ENCODE measurements around the gene BACE1-AS.

The BACE1-AS gene

GRCh38 chr11:117334896-117335295 lies 43.8 kb downstream of the BACE1-AS start:
- no peaks in the 10 kb centered on the region for H3K27me3 ChIP-seq (ENCODE audit: low read length)
- no peaks in the 10 kb centered on the region for H4K20me1 ChIP-seq (ENCODE audit: low read depth, low read length)
- no peaks in the 10 kb centered on the region for H3K9me3 ChIP-seq (ENCODE audit: insufficient read depth, low read length)
- H3F3A ChIP-seq (ENCODE audit: insufficient read depth): no peaks in the 10 kb centered on the region
- no peak overlapping the region for H3K9ac ChIP-seq (ENCODE audit: low read length)
- no peak overlapping the region for H3K27ac ChIP-seq (ENCODE audit: low read depth, low read length)
- H2AFZ ChIP-seq (ENCODE audit: low read depth, low read length, severe bottlenecking): no peak overlapping the region
- no peak overlapping the region for H3K4me3 ChIP-seq (ENCODE audit: insufficient read depth, low read length, poor library complexity, severe bottlenecking)
- no peaks in the 10 kb centered on the region for H3K9me2 ChIP-seq (replicated peaks; ENCODE audit: insufficient read depth, low read length)
- no peaks in the 10 kb centered on the region for H3K36me3 ChIP-seq (ENCODE audit: low read length)
- H3K79me2 ChIP-seq (ENCODE audit: insufficient read depth, low read length): no peaks in the 10 kb centered on the region
- TF ChIP-seq CTCF (IDR thresholded peaks at IDR 0.05; ENCODE audit: insufficient read depth, low read length, poor library complexity, severe bottlenecking): no peak
- TF ChIP-seq EZH2phosphoT487 (conservative IDR thresholded peaks at IDR 0.05; ENCODE audit: low read length): no peak
- H3K4me2 ChIP-seq (ENCODE audit: low read depth, low read length, poor library complexity, severe bottlenecking): no peak overlapping the region

- no peaks in the 10 kb centered on the region for H3K9me3 ChIP-seq (ENCODE audit: insufficient read depth, low read length)
- no peak overlapping the region for H2AFZ ChIP-seq (ENCODE audit: low read depth, low read length, severe bottlenecking)
- H3F3A ChIP-seq (ENCODE audit: insufficient read depth): no peaks in the 10 kb centered on the region
- H3K27me3 ChIP-seq (ENCODE audit: low read length): no peaks in the 10 kb centered on the region
- no peak overlapping the region for H3K4me2 ChIP-seq (ENCODE audit: low read depth, low read length, poor library complexity, severe bottlenecking)
- H3K9me2 ChIP-seq (replicated peaks; ENCODE audit: insufficient read depth, low read length): no peaks in the 10 kb centered on the region
- no peaks in the 10 kb centered on the region for H3K79me2 ChIP-seq (ENCODE audit: insufficient read depth, low read length)
- no peak for TF ChIP-seq CTCF (IDR thresholded peaks at IDR 0.05; ENCODE audit: insufficient read depth, low read length, poor library complexity, severe bottlenecking)
- no peak for TF ChIP-seq EZH2phosphoT487 (conservative IDR thresholded peaks at IDR 0.05; ENCODE audit: low read length)
- no peaks in the 10 kb centered on the region for H4K20me1 ChIP-seq (ENCODE audit: low read depth, low read length)
- no peaks in the 10 kb centered on the region for H3K36me3 ChIP-seq (ENCODE audit: low read length)
- no peak overlapping the region for H3K27ac ChIP-seq (ENCODE audit: low read depth, low read length)
- no peak overlapping the region for H3K9ac ChIP-seq (ENCODE audit: low read length)
- no peak overlapping the region for H3K4me3 ChIP-seq (ENCODE audit: insufficient read depth, low read length, poor library complexity, severe bottlenecking)
Observed at GRCh38 chr11:117335399-117335798, 44.3 kb downstream of the BACE1-AS start.

GRCh38 chr11:117337076-117337475 lies 45.9 kb downstream of the BACE1-AS start:
- Histone ChIP-seq H3K79me2 (ENCODE audit: insufficient read depth, low read length) (no peaks in the 10 kb centered on the region), H3K4me3 (ENCODE audit: insufficient read depth, low read length, poor library complexity, severe bottlenecking) (no peak overlapping the region), H3K27ac (ENCODE audit: low read depth, low read length) (no peak overlapping the region), H3K27me3 (ENCODE audit: low read length) (no peaks in the 10 kb centered on the region), H3K4me2 (ENCODE audit: low read depth, low read length, poor library complexity, severe bottlenecking) (no peak overlapping the region), H2AFZ (ENCODE audit: low read depth, low read length, severe bottlenecking) (no peak overlapping the region), H3K9me3 (ENCODE audit: insufficient read depth, low read length) (no peaks in the 10 kb centered on the region), H3K36me3 (ENCODE audit: low read length) (no peaks in the 10 kb centered on the region), H3F3A (ENCODE audit: insufficient read depth) (no peaks in the 10 kb centered on the region), H3K9ac (ENCODE audit: low read length) (no peak overlapping the region), H4K20me1 (ENCODE audit: low read depth, low read length) (no peaks in the 10 kb centered on the region), H3K9me2 (replicated peaks; ENCODE audit: insufficient read depth, low read length) (no peaks in the 10 kb centered on the region)
- TF ChIP-seq CTCF (IDR thresholded peaks at IDR 0.05; ENCODE audit: insufficient read depth, low read length, poor library complexity, severe bottlenecking): no peak
- TF ChIP-seq EZH2phosphoT487 (conservative IDR thresholded peaks at IDR 0.05; ENCODE audit: low read length): no peak

All from SU-DHL-6 (cell line).